IPS DF 6.9 (cell line): ENCODE measurements around the gene MIXL1.

Experiments
- DNase-seq: peaks from one replicate; pipeline ENCODE4 v3.0.0-alpha.2; 2013; ENCODE audit warnings: low read depth, low spot score
- H3K27ac ChIP-seq: one replicate; pipeline ENCODE4 v1.5.1; 2013; ENCODE audit warnings: low read length, control low read depth
- H3K27me3 ChIP-seq: 2 replicates; pipeline ENCODE4 v1.6.1; 2013; ENCODE audit warnings: mild to moderate bottlenecking, low read length; ENCODE audit not compliant: control insufficient read depth, insufficient read depth
- H3K36me3 ChIP-seq: 2 replicates; pipeline ENCODE4 v1.6.1; 2013; ENCODE audit warnings: low read length; ENCODE audit not compliant: control insufficient read depth, insufficient read depth
- H3K4me1 ChIP-seq: 2 replicates; pipeline ENCODE4 v1.6.1; 2013; ENCODE audit warnings: low read length; ENCODE audit not compliant: control insufficient read depth, insufficient read depth
- H3K4me3 ChIP-seq: 2 replicates; pipeline ENCODE4 v1.5.1; 2013; ENCODE audit warnings: mild to moderate bottlenecking, low read length
- H3K9me3 ChIP-seq: 2 replicates; pipeline ENCODE4 v1.6.1; 2013; ENCODE audit warnings: low read length, inconsistent platforms; ENCODE audit not compliant: control insufficient read depth, insufficient read depth
- WGBS: extraction: QIAGEN DNeasy Blood & Tissue Kit; methylation state at CpG from one replicate; pipeline ENCODE4 v1.1.7; 2013; ENCODE audit warnings: mixed read lengths, missing lambda C conversion rate; ENCODE audit not compliant: insufficient read length, insufficient coverage; 5-methylcytosine and 5-hydroxymethylcytosine counted together

MIXL1 gene

GRCh38 chr1:226212545-226212944 lies 10.9 kb upstream of the MIXL1 start:
- Histone ChIP-seq H3K4me1 (peaks cover 5% of the 10 kb centered on the region; the same call in 1 of the 2 replicates), H3K36me3 (no peaks in the 10 kb centered on the region), H3K27ac (no peak overlapping the region), H3K4me3 (no peak overlapping the region), H3K9me3 (no peaks in the 10 kb centered on the region), H3K27me3 (no peaks in the 10 kb centered on the region)
- no peak for DNase-seq
- no CpG with 5 or more reads among the region's 8 CpGs for WGBS

- no peaks in the 10 kb centered on the region for H3K27me3 ChIP-seq
- H3K4me3 ChIP-seq = no peak overlapping the region
- H3K9me3 ChIP-seq = no peaks in the 10 kb centered on the region
- peaks cover 5% of the 10 kb centered on the region; the same call in 1 of the 2 replicates for H3K4me1 ChIP-seq
- WGBS = no CpG with 5 or more reads among the region's 5 CpGs
- no peak overlapping the region for H3K27ac ChIP-seq
- no peak for DNase-seq
- no peaks in the 10 kb centered on the region for H3K36me3 ChIP-seq
Measured at GRCh38 chr1:226215239-226215638, 8.2 kb upstream of the MIXL1 start.

GRCh38 chr1:226216056-226216455 lies 7.4 kb upstream of the MIXL1 start:
- WGBS = no CpG with 5 or more reads among the region's 5 CpGs
- Histone ChIP-seq H3K27me3 (no peaks in the 10 kb centered on the region), H3K9me3 (no peaks in the 10 kb centered on the region), H3K4me1 (peaks cover 4% of the 10 kb centered on the region; the same call in 1 of the 2 replicates), H3K36me3 (no peaks in the 10 kb centered on the region), H3K27ac (no peak overlapping the region), H3K4me3 (no peak overlapping the region)
- DNase-seq = no peak

GRCh38 chr1:226217273-226217672 lies 6.2 kb upstream of the MIXL1 start:
- no peaks in the 10 kb centered on the region for H3K27me3 ChIP-seq
- DNase-seq = no peak
- H3K4me1 ChIP-seq = peaks cover 2% of the 10 kb centered on the region; the same call in 1 of the 2 replicates
- H3K36me3 ChIP-seq = no peaks in the 10 kb centered on the region
- no CpG with 5 or more reads among the region's 10 CpGs for WGBS
- H3K27ac ChIP-seq = no peak overlapping the region
- no peak overlapping the region for H3K4me3 ChIP-seq
- H3K9me3 ChIP-seq = no peaks in the 10 kb centered on the region

- Histone ChIP-seq H3K36me3 (no peaks in the 10 kb centered on the region), H3K27ac (no peak overlapping the region), H3K9me3 (no peaks in the 10 kb centered on the region), H3K4me3 (no peak overlapping the region), H3K4me1 (no peaks in the 10 kb centered on the region), H3K27me3 (no peaks in the 10 kb centered on the region)
- WGBS = no CpG with 5 or more reads among the region's 11 CpGs
- DNase-seq = no peak
Measured at GRCh38 chr1:226220473-226221189, 2.8 kb upstream of the MIXL1 start.

GRCh38 chr1:226222686-226223085 lies 778 bp upstream of the MIXL1 start:
- H3K27ac ChIP-seq = no peak overlapping the region
- DNase-seq = no peak
- no peaks in the 10 kb centered on the region for H3K9me3 ChIP-seq
- H3K27me3 ChIP-seq = no peaks in the 10 kb centered on the region
- WGBS = no CpG with 5 or more reads among the region's 10 CpGs
- H3K4me1 ChIP-seq = no peaks in the 10 kb centered on the region
- no peaks in the 10 kb centered on the region for H3K36me3 ChIP-seq
- no peak overlapping the region; the same call in 1 of the 2 replicates for H3K4me3 ChIP-seq

- H3K27me3 ChIP-seq = no peaks in the 10 kb centered on the region
- H3K27ac ChIP-seq = no peak overlapping the region
- H3K9me3 ChIP-seq = no peaks in the 10 kb centered on the region
- DNase-seq = no peak
- no peaks in the 10 kb centered on the region for H3K4me1 ChIP-seq
- WGBS = no CpG with 5 or more reads among the region's 55 CpGs
- H3K4me3 ChIP-seq = peak overlapping the region; percentile 55; the same call in 1 of the 2 replicates
- no peaks in the 10 kb centered on the region for H3K36me3 ChIP-seq
Measured at GRCh38 chr1:226223786-226224244, 351 bp downstream of the MIXL1 start.

GRCh38 chr1:226226601-226227000 lies 3.1 kb downstream of the MIXL1 start:
- Histone ChIP-seq H3K9me3 (no peaks in the 10 kb centered on the region), H3K4me1 (no peaks in the 10 kb centered on the region), H3K27me3 (no peaks in the 10 kb centered on the region), H3K27ac (no peak overlapping the region), H3K36me3 (no peaks in the 10 kb centered on the region), H3K4me3 (no peak overlapping the region)
- no peak for DNase-seq
- no CpG with 5 or more reads among the region's 3 CpGs for WGBS

- Histone ChIP-seq H3K27ac (no peak overlapping the region), H3K9me3 (no peaks in the 10 kb centered on the region), H3K36me3 (no peaks in the 10 kb centered on the region), H3K4me3 (no peak overlapping the region), H3K27me3 (no peaks in the 10 kb centered on the region), H3K4me1 (no peaks in the 10 kb centered on the region)
- WGBS = no CpG with 5 or more reads among the region's 6 CpGs
- no peak for DNase-seq
Measured at GRCh38 chr1:226233293-226233692, 9.8 kb downstream of the MIXL1 start.

GRCh38 chr1:226233806-226234205 lies 10.3 kb downstream of the MIXL1 start:
- no peaks in the 10 kb centered on the region for H3K36me3 ChIP-seq
- WGBS = no CpG with 5 or more reads among the region's 3 CpGs
- no peaks in the 10 kb centered on the region for H3K9me3 ChIP-seq
- DNase-seq = no peak
- no peak overlapping the region for H3K4me3 ChIP-seq
- H3K4me1 ChIP-seq = no peaks in the 10 kb centered on the region
- no peaks in the 10 kb centered on the region for H3K27me3 ChIP-seq
- no peak overlapping the region for H3K27ac ChIP-seq

GRCh38 chr1:226236826-226237225 lies 13.4 kb downstream of the MIXL1 start:
- Histone ChIP-seq H3K4me3 (no peak overlapping the region), H3K36me3 (no peaks in the 10 kb centered on the region), H3K4me1 (no peaks in the 10 kb centered on the region), H3K27me3 (no peaks in the 10 kb centered on the region), H3K27ac (no peak overlapping the region), H3K9me3 (no peaks in the 10 kb centered on the region)
- no peak for DNase-seq
- no CpG with 5 or more reads among the region's 1 CpG for WGBS
